ENCODE measurements around the gene SHISA4.

SHISA4 gene

GRCh38 chr1:201894343-201895119, 5.8 kb downstream of the SHISA4 start:
- TF ChIP-seq POLR2AphosphoS5 (IDR thresholded peaks at IDR 0.05; ENCODE audit: low read depth, low read length) (no peak), TAF1 (IDR thresholded peaks at IDR 0.05; ENCODE audit: borderline replicate concordance, insufficient read depth, low read length) (no peak), FOXP2 (optimal IDR thresholded peaks at IDR 0.05; ENCODE audit: borderline replicate concordance, extremely low read depth, extremely low read length, insufficient read depth) (no peak), SIN3A (IDR thresholded peaks at IDR 0.05; ENCODE audit: borderline replicate concordance, insufficient read depth, low read length) (no peak)
- TF ChIP-seq, protein P1, sequence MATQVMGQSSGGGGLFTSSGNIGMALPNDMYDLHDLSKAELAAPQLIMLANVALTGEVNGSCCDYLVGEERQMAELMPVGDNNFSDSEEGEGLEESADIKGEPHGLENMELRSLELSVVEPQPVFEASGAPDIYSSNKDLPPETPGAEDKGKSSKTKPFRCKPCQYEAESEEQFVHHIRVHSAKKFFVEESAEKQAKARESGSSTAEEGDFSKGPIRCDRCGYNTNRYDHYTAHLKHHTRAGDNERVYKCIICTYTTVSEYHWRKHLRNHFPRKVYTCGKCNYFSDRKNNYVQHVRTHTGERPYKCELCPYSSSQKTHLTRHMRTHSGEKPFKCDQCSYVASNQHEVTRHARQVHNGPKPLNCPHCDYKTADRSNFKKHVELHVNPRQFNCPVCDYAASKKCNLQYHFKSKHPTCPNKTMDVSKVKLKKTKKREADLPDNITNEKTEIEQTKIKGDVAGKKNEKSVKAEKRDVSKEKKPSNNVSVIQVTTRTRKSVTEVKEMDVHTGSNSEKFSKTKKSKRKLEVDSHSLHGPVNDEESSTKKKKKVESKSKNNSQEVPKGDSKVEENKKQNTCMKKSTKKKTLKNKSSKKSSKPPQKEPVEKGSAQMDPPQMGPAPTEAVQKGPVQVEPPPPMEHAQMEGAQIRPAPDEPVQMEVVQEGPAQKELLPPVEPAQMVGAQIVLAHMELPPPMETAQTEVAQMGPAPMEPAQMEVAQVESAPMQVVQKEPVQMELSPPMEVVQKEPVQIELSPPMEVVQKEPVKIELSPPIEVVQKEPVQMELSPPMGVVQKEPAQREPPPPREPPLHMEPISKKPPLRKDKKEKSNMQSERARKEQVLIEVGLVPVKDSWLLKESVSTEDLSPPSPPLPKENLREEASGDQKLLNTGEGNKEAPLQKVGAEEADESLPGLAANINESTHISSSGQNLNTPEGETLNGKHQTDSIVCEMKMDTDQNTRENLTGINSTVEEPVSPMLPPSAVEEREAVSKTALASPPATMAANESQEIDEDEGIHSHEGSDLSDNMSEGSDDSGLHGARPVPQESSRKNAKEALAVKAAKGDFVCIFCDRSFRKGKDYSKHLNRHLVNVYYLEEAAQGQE (IDR thresholded peaks at IDR 0.05; ENCODE audit: insufficient read depth in 1 of 2, low read depth in 2 of 2, low read length in 2 of 2): no peak

DNA sequence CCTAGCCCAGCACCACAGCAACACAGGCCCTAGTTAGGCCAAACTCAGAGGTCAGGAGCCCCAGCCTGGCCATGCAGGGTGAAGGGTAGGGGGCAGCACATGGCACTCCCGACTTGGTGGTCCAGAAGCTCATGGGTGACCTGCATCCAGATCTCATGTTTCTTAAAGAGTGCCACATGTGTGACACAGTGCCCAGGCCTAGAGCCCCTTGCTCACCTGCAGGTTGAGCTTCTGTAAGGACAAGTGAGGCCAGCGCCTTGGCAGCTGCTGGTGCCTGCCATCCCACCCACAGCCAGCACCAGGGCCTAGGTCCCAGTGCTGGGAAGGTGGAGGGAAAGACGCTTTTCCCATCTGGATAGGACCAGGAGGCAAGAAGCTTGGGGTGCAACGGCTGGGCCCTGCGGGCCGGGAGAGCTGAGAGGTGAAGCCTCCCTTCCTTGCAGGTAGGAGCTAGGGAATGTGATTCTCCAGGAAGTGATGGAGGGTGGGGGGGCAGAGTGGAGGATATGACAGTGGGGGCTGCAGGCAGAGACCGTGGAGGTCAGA, 6.5 kb downstream of the SHISA4 start:
- no peak for TF ChIP-seq FOXP2 (optimal IDR thresholded peaks at IDR 0.05; ENCODE audit: borderline replicate concordance, extremely low read depth, extremely low read length, insufficient read depth)
- TF ChIP-seq SIN3A (IDR thresholded peaks at IDR 0.05; ENCODE audit: borderline replicate concordance, insufficient read depth, low read length): no peak
- TF ChIP-seq POLR2AphosphoS5 (IDR thresholded peaks at IDR 0.05; ENCODE audit: low read depth, low read length): no peak
- TF ChIP-seq, protein P1 (IDR thresholded peaks at IDR 0.05; ENCODE audit: insufficient read depth in 1 of 2, low read depth in 2 of 2, low read length in 2 of 2): no peak

GRCh38 chr1:201895913-201896807, 7.5 kb downstream of the SHISA4 start:
- TF ChIP-seq SIN3A (IDR thresholded peaks at IDR 0.05; ENCODE audit: borderline replicate concordance, insufficient read depth, low read length): no peak
- peak; percentile 95 for TF ChIP-seq FOXP2 (optimal IDR thresholded peaks at IDR 0.05; ENCODE audit: borderline replicate concordance, extremely low read depth, extremely low read length, insufficient read depth)

DNA sequence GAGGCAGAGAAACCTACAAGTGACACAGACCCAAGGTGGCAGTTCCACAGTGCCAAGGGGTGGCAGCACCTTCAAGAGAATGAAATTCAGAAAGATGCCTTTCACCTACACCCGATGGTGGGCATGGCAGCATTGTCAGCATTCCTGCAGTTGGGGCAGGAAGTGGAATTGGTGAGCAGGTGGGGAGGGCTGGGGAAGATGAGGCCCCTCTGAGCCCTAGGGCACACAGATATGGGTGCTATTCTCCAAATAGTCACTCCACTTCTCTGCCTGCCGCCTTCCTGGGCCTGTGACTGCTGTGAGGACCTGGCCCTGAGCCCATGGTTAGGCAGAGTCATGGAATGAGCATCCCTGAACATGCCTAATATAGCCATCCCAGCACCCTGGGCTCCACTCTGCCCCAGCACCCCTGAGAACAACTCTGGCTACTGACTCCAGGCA, 8.3 kb downstream of the SHISA4 start:
- no peak for TF ChIP-seq FOXP2 (optimal IDR thresholded peaks at IDR 0.05; ENCODE audit: borderline replicate concordance, extremely low read depth, extremely low read length, insufficient read depth)
- TF ChIP-seq, protein P1 (IDR thresholded peaks at IDR 0.05; ENCODE audit: insufficient read depth in 1 of 2, low read depth in 2 of 2, low read length in 2 of 2): no peak
- TF ChIP-seq TAF1 (IDR thresholded peaks at IDR 0.05; ENCODE audit: borderline replicate concordance, insufficient read depth, low read length): no peak
- no peak for TF ChIP-seq SIN3A (IDR thresholded peaks at IDR 0.05; ENCODE audit: borderline replicate concordance, insufficient read depth, low read length)
- TF ChIP-seq POLR2AphosphoS5 (IDR thresholded peaks at IDR 0.05; ENCODE audit: low read depth, low read length): no peak

- TF ChIP-seq SIN3A (IDR thresholded peaks at IDR 0.05; ENCODE audit: borderline replicate concordance, insufficient read depth, low read length) (no peak), TAF1 (IDR thresholded peaks at IDR 0.05; ENCODE audit: borderline replicate concordance, insufficient read depth, low read length) (no peak), FOXP2 (optimal IDR thresholded peaks at IDR 0.05; ENCODE audit: borderline replicate concordance, extremely low read depth, extremely low read length, insufficient read depth) (no peak), POLR2AphosphoS5 (IDR thresholded peaks at IDR 0.05; ENCODE audit: low read depth, low read length) (no peak)
- TF ChIP-seq, protein P1 (IDR thresholded peaks at IDR 0.05; ENCODE audit: insufficient read depth in 1 of 2, low read depth in 2 of 2, low read length in 2 of 2): no peak
These were observed 9.7 kb downstream of the SHISA4 start for GRCh38 chr1:201898240-201898894.
